Activated CD4-positive, alpha-beta T cell treated with anti-CD3 and anti-CD28 coated beads, Interleukin-2, Interleukin-4, amounts not matched to agents 100 ng/mL and 50 ng/mL, durations not matched to agents 16 hours and 8 hours (primary cell): Measurements from ENCODE around the gene LCE1D.

Experiments
- DNase-seq: peaks from one replicate; pipeline ENCODE4 v3.0.0-alpha.2; 2020; ENCODE audit warnings: low spot score

The LCE1D gene

GRCh38 chr1:152817309-152817708 lies 20.8 kb downstream of the LCE1D start:
- no peak for DNase-seq

GRCh38 chr1:152823294-152823693 lies 26.8 kb downstream of the LCE1D start:
- DNase-seq = no peak

GRCh38 chr1:152824964-152825363 lies 28.4 kb downstream of the LCE1D start:
- DNase-seq = no peak

GRCh38 chr1:152827173-152827572 lies 30.7 kb downstream of the LCE1D start, which contains the start of gene LCE1A:
TSS of gene LCE1A (plus strand) at chr1:152827473. CDS start at chr1:152827473, 0 bp downstream.
- no peak for DNase-seq

- DNase-seq = no peak
Observed at GRCh38 chr1:152836870-152837269, 40.3 kb downstream of the LCE1D start.

GRCh38 chr1:152842556-152842955 lies 46.0 kb downstream of the LCE1D start, which contains the start of gene LCE6A:
TSS of gene LCE6A (plus strand) at chr1:152842856. CDS start at chr1:152843521, 665 bp downstream.
- DNase-seq = no peak
